Astrocyte (in vitro differentiated cells and primary cell): ENCODE results near the gene RC3H2. TPM values are rescaled to one million over a fixed set of nuclear protein-coding genes. Genes with fewer than 3 reads are reported as not detected.

Experiments
- DNase-seq: peaks from one replicate; pipeline ENCODE4 v3.0.0-alpha.2; 2010; ENCODE audit warnings: low read depth
- FAIRE-seq: peaks from 2 replicates; lab custom pipeline; 2011; peaks lifted over from hg19 to GRCh38; lab: Jason Lieb, UNC
- H2AFZ ChIP-seq: 2 replicates; pipeline ENCODE4 v1.6.0; 2012; ENCODE audit warnings: low read depth, low read length, inconsistent platforms
- H3K27ac ChIP-seq: 2 replicates; pipeline ENCODE4 v1.5.1; 2011; ENCODE audit warnings: low read depth, low read length, inconsistent platforms
- H3K27me3 ChIP-seq: 2 replicates; pipeline ENCODE4 v1.6.0; 2011; ENCODE audit warnings: low read length, inconsistent platforms; ENCODE audit not compliant: insufficient read depth
- H3K36me3 ChIP-seq: 2 replicates; pipeline ENCODE4 v1.5.1; 2011; ENCODE audit warnings: low read length, inconsistent platforms; ENCODE audit not compliant: insufficient read depth
- H3K4me1 ChIP-seq: 2 replicates; pipeline ENCODE4 v1.5.1; 2011; ENCODE audit warnings: low read length, inconsistent platforms; ENCODE audit not compliant: insufficient read depth
- H3K4me2 ChIP-seq: 2 replicates; pipeline ENCODE4 v1.6.0; 2012; ENCODE audit warnings: low read length, inconsistent platforms
- H3K4me3 ChIP-seq: 2 replicates; pipeline ENCODE4 v1.5.1; 2011; ENCODE audit warnings: low read depth, mild to moderate bottlenecking, low read length, inconsistent platforms; ENCODE audit not compliant: insufficient read depth
- H3K79me2 ChIP-seq: 2 replicates; pipeline ENCODE4 v1.6.0; 2012; ENCODE audit warnings: mild to moderate bottlenecking, low read length, inconsistent platforms; ENCODE audit not compliant: insufficient read depth
- H3K9ac ChIP-seq: 2 replicates; pipeline ENCODE4 v1.6.0; 2012; ENCODE audit warnings: mild to moderate bottlenecking, low read length, inconsistent platforms
- H3K9me3 ChIP-seq: 2 replicates; pipeline ENCODE4 v1.5.1; 2012; ENCODE audit warnings: low read depth, mild to moderate bottlenecking, low read length, inconsistent platforms; ENCODE audit not compliant: insufficient read depth
- H4K20me1 ChIP-seq: 2 replicates; pipeline ENCODE4 v1.6.0; 2012; ENCODE audit warnings: low read length, inconsistent platforms; ENCODE audit not compliant: insufficient read depth
- H3K27ac Mint-ChIP-seq: one replicate; pipeline ENCODE4 v1.8.0; 2021; ENCODE audit warnings: mild to moderate bottlenecking, mixed read lengths; ENCODE audit not compliant: unreplicated experiment
- H3K27me3 Mint-ChIP-seq: one replicate; pipeline ENCODE4 v1.8.0; 2021; ENCODE audit warnings: low read depth, mixed read lengths; ENCODE audit not compliant: unreplicated experiment
- H3K36me3 Mint-ChIP-seq: one replicate; pipeline ENCODE4 v1.8.0; 2021; ENCODE audit warnings: low read depth, mixed read lengths; ENCODE audit not compliant: unreplicated experiment
- H3K4me1 Mint-ChIP-seq: one replicate; pipeline ENCODE4 v1.8.0; 2021; ENCODE audit warnings: low read depth, mixed read lengths; ENCODE audit not compliant: unreplicated experiment
- H3K4me3 Mint-ChIP-seq: one replicate; pipeline ENCODE4 v1.8.0; 2021; ENCODE audit warnings: mild to moderate bottlenecking, moderate library complexity, mixed read lengths; ENCODE audit not compliant: unreplicated experiment
- H3K9me3 Mint-ChIP-seq: one replicate; pipeline ENCODE4 v1.8.0; 2021; ENCODE audit warnings: mild to moderate bottlenecking, mixed read lengths; ENCODE audit not compliant: unreplicated experiment
- EZH2 ChIP-seq: IDR thresholded peaks from 2 replicates; pipeline ENCODE4 v1.6.1; 2012; ENCODE audit warnings: mild to moderate bottlenecking, low read length, inconsistent platforms; ENCODE audit not compliant: insufficient read depth
- total RNA-seq: library from RNA; stranded (reverse); gene quantifications from 2 replicates; pipeline ENCODE4 v1.2.1, GENCODE V29; 2021
- TF ChIP-seq, protein P1 (sequence below): IDR thresholded peaks from 2 replicates; pipeline ENCODE4 v1.5.1; 2011; ENCODE audit warnings: low read depth, mild to moderate bottlenecking, inconsistent platforms, low read length, moderate library complexity; ENCODE audit not compliant: insufficient read depth

RC3H2 gene
- total RNA-seq, 1 donor from 2014 or later, result 69.0 TPM

DNA sequence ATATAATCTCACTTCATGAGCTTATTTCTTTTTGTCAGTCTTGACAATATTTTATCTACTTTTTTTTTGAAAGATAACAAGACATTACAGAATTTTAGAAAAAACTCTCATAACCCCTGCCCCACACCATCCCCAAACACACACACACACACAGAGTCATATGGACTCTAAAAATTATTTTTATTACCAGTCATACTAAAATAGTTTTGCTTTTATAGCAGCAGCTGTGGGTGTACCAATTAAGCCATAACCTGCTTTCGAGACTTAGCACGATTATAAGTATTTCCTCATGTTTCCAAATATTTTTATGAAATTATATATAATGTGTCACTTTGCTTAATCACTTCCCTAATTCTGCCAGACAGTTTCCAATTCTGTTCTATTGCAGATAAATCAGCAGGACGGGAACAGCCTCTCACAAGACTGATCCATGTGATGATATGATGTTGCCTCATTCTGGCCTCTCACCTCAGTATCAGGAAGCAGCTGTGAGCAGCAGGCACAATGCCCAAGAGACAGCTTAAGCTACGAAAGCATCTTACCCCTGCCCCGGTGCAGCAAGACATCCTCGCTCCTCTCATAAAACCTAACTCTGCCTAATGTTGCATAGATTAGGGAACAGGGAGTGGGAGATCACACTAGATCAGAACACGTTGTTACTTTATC is 83.7 kb downstream of the RC3H2 start:
- H3K27ac Mint-ChIP-seq, result no peak overlapping the region
- H3K27me3 ChIP-seq, result no peaks in the 10 kb centered on the region
- no peaks in the 10 kb centered on the region for H3K9me3 ChIP-seq
- peaks cover 14% of the 10 kb centered on the region for H3K4me1 ChIP-seq
- H3K4me3 Mint-ChIP-seq, result no peak overlapping the region
- H3K36me3 Mint-ChIP-seq, result peaks cover 13% of the 10 kb centered on the region
- no peaks in the 10 kb centered on the region for H3K27me3 Mint-ChIP-seq
- TF ChIP-seq, protein P1, sequence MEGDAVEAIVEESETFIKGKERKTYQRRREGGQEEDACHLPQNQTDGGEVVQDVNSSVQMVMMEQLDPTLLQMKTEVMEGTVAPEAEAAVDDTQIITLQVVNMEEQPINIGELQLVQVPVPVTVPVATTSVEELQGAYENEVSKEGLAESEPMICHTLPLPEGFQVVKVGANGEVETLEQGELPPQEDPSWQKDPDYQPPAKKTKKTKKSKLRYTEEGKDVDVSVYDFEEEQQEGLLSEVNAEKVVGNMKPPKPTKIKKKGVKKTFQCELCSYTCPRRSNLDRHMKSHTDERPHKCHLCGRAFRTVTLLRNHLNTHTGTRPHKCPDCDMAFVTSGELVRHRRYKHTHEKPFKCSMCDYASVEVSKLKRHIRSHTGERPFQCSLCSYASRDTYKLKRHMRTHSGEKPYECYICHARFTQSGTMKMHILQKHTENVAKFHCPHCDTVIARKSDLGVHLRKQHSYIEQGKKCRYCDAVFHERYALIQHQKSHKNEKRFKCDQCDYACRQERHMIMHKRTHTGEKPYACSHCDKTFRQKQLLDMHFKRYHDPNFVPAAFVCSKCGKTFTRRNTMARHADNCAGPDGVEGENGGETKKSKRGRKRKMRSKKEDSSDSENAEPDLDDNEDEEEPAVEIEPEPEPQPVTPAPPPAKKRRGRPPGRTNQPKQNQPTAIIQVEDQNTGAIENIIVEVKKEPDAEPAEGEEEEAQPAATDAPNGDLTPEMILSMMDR, result no peak
- TF ChIP-seq EZH2, result no peak
- H3K27ac ChIP-seq, result no peak overlapping the region
- H3K36me3 ChIP-seq, result peaks cover 4% of the 10 kb centered on the region
- no peak overlapping the region for H3K4me3 ChIP-seq
- no peak overlapping the region for H3K4me2 ChIP-seq
- no peak for DNase-seq
- H3K4me1 Mint-ChIP-seq, result peaks cover 2% of the 10 kb centered on the region
- no peak overlapping the region for H3K9ac ChIP-seq
- FAIRE-seq, result no peak
- H3K79me2 ChIP-seq, result peaks cover 24% of the 10 kb centered on the region
- H2AFZ ChIP-seq, result no peak overlapping the region
- H4K20me1 ChIP-seq, result peaks cover 4% of the 10 kb centered on the region
- H3K9me3 Mint-ChIP-seq, result no peaks in the 10 kb centered on the region

DNA sequence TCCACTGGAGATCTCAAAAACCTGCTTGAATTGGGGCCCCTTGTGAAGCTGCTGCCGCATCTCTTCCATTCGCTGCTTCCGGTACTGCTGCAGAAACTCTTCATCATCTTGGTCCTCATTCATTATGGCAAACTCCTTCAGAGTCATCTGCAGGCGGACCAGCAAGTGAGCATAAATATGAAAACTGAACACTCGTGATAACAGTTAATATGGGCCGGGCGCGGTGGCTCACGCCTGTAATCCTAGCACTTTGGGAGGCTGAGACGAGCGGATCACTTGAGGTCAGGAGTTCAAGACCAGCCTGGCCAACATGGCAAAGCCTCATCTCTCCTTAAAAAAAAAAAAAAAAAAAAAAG is 84.7 kb downstream of the RC3H2 start:
- H3K79me2 ChIP-seq, result peaks cover 16% of the 10 kb centered on the region
- H3K36me3 ChIP-seq, result no peaks in the 10 kb centered on the region
- Mint-ChIP-seq H3K4me3 (no peak overlapping the region), H3K36me3 (peaks cover 13% of the 10 kb centered on the region), H3K4me1 (peaks cover 2% of the 10 kb centered on the region), H3K27me3 (no peaks in the 10 kb centered on the region), H3K27ac (no peak overlapping the region), H3K9me3 (no peaks in the 10 kb centered on the region)
- FAIRE-seq, result no peak
- H3K9me3 ChIP-seq, result no peaks in the 10 kb centered on the region
- H2AFZ ChIP-seq, result no peak overlapping the region
- peaks cover 18% of the 10 kb centered on the region for H3K4me1 ChIP-seq
- H3K27ac ChIP-seq, result peak overlapping the region; percentile 87
- no peak for DNase-seq
- peak overlapping the region; percentile 39 for H3K4me2 ChIP-seq
- no peak for TF ChIP-seq EZH2
- TF ChIP-seq, protein P1, result no peak
- H4K20me1 ChIP-seq, result peaks cover 4% of the 10 kb centered on the region
- no peak overlapping the region for H3K4me3 ChIP-seq
- H3K27me3 ChIP-seq, result no peaks in the 10 kb centered on the region
- H3K9ac ChIP-seq, result peak overlapping the region; percentile 22

GRCh38 chr9:122819791-122820489 is 85.2 kb downstream of the RC3H2 start:
- no peaks in the 10 kb centered on the region for H3K9me3 Mint-ChIP-seq
- no peak for FAIRE-seq

More at GRCh38 chr9:122819791-122820489, 85.2 kb downstream of the RC3H2 start:
- Mint-ChIP-seq H3K4me3 (no peak overlapping the region), H3K27ac (no peak overlapping the region), H3K27me3 (no peaks in the 10 kb centered on the region), H3K36me3 (peaks cover 14% of the 10 kb centered on the region), H3K4me1 (peaks cover 2% of the 10 kb centered on the region)
- Histone ChIP-seq H3K4me3 (peak overlapping the region; percentile 3), H4K20me1 (peaks cover 4% of the 10 kb centered on the region), H3K36me3 (no peaks in the 10 kb centered on the region), H3K9ac (peak overlapping the region; percentile 47), H2AFZ (no peak overlapping the region), H3K27ac (peak overlapping the region; percentile 87), H3K4me1 (peaks cover 20% of the 10 kb centered on the region), H3K79me2 (peaks cover 12% of the 10 kb centered on the region), H3K4me2 (peak overlapping the region; percentile 39), H3K9me3 (no peaks in the 10 kb centered on the region), H3K27me3 (no peaks in the 10 kb centered on the region)
- DNase-seq, result peak; percentile 70
- no peak for TF ChIP-seq EZH2
- TF ChIP-seq, protein P1, result no peak
